GM12875 (cell line): ENCODE measurements around the gene PSMG3.

Source experiments
- H3K4me3 ChIP-seq: one replicate; pipeline ENCODE4 v1.5.1; 2011; ENCODE audit warnings: low read depth, low read length, control low read depth
- CTCF ChIP-seq: IDR thresholded peaks from 2 replicates; pipeline ENCODE4 v1.5.1; 2011; ENCODE audit warnings: low read depth, mild to moderate bottlenecking, control low read depth, inconsistent platforms, low read length, moderate library complexity, borderline replicate concordance; ENCODE audit not compliant: insufficient read depth

Gene PSMG3

GRCh38 chr7:1544896-1545416 lies 24.9 kb downstream of the PSMG3 start:
- TF ChIP-seq CTCF = no peak

GRCh38 chr7:1544178-1544895 lies 25.5 kb downstream of the PSMG3 start:
- no peak overlapping the region for H3K4me3 ChIP-seq
- TF ChIP-seq CTCF = no peak

More at GRCh38 chr7:1544896-1545416, 24.9 kb downstream of the PSMG3 start:
- no peak overlapping the region for H3K4me3 ChIP-seq

GRCh38 chr7:1543826-1544177 lies 26.0 kb downstream of the PSMG3 start:
- no peak overlapping the region for H3K4me3 ChIP-seq
- TF ChIP-seq CTCF = no peak

- H3K4me3 ChIP-seq = no peak overlapping the region
- TF ChIP-seq CTCF = no peak
These were observed 26.7 kb downstream of the PSMG3 start for GRCh38 chr7:1542841-1543747.

GRCh38 chr7:1542329-1542728 lies 27.5 kb downstream of the PSMG3 start:
- TF ChIP-seq CTCF = no peak
- no peak overlapping the region for H3K4me3 ChIP-seq

GRCh38 chr7:1541431-1542162 lies 28.2 kb downstream of the PSMG3 start:
- no peak for TF ChIP-seq CTCF
- no peak overlapping the region for H3K4me3 ChIP-seq
